Ovary (tissue), 3 donors: Measurements from ENCODE around the gene SS18L1.

Experiments used
- EP300 ChIP-seq: sonication (generic); formaldehyde crosslinking; IDR thresholded peaks from one replicate; pipeline ENCODE4 v1.6.1; 2017; ENCODE audit warnings: antibody characterized with exemption
- POLR2A ChIP-seq: fragments of 450-650 bp; IDR thresholded peaks from one replicate; pipeline ENCODE4 v1.6.1; 2017; ENCODE audit warnings: antibody characterized with exemption, mild to moderate bottlenecking, moderate library complexity
- TF ChIP-seq, protein P1 (sequence below), 3 donors: fragments of 450-650 bp in 2 of 3; fragments of 200-600 bp in 1 of 3; IDR thresholded peaks; one replicate each; pipeline versions ENCODE4 v1.5.1 to v1.8.0; 2016 to 2022; ENCODE audit warnings: antibody characterized with exemption in 3 of 3, mild to moderate bottlenecking in 1 of 3
- donor health status: DM: no; HTN: no; CAD: no.

DNA sequence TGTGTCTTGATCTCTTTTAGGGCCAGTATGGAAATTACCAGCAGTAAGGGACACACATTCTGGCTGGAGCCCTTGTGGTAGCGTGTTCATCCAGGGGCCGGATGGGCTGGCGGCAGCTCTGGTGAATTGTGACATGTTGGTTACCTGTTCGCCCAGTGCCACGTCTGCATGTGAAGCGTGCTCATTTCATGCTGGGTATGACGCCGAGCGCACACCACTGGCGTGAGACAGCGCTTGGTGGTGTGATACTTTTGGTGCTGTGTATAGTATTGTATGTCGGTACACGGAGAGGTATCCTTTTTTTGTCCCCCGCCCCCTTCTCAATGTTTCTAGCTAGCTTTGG, 35.6 kb downstream of the SS18L1 start:
- TF ChIP-seq, protein P1, sequence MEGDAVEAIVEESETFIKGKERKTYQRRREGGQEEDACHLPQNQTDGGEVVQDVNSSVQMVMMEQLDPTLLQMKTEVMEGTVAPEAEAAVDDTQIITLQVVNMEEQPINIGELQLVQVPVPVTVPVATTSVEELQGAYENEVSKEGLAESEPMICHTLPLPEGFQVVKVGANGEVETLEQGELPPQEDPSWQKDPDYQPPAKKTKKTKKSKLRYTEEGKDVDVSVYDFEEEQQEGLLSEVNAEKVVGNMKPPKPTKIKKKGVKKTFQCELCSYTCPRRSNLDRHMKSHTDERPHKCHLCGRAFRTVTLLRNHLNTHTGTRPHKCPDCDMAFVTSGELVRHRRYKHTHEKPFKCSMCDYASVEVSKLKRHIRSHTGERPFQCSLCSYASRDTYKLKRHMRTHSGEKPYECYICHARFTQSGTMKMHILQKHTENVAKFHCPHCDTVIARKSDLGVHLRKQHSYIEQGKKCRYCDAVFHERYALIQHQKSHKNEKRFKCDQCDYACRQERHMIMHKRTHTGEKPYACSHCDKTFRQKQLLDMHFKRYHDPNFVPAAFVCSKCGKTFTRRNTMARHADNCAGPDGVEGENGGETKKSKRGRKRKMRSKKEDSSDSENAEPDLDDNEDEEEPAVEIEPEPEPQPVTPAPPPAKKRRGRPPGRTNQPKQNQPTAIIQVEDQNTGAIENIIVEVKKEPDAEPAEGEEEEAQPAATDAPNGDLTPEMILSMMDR (IDR thresholded peaks at IDR 0.05) = no peak
- TF ChIP-seq POLR2A (no peak), EP300 (no peak)
